HCT116 (cell line): ENCODE measurements around the gene CAB39.

Experiments
- ATF3 ChIP-seq: IDR thresholded peaks from 2 replicates; pipeline ENCODE4 v1.6.1; 2012
- CEBPB ChIP-seq: IDR thresholded peaks from 2 replicates; pipeline ENCODE4 v1.6.1; 2012; ENCODE audit warnings: low read depth
- ELF1 ChIP-seq: IDR thresholded peaks from 2 replicates; pipeline ENCODE4 v1.6.1; 2012; ENCODE audit warnings: low read depth, borderline replicate concordance
- EZH2 ChIP-seq: fragments of 200-600 bp; sonication (generic); IDR thresholded peaks from 2 replicates; pipeline ENCODE4 v1.6.1; 2017; ENCODE audit warnings: antibody characterized with exemption, mixed run types
- EZH2phosphoT487 ChIP-seq: fragments of 200-600 bp; IDR thresholded peaks from 2 replicates; pipeline ENCODE4 v1.6.1; 2018; ENCODE audit warnings: antibody characterized with exemption, borderline replicate concordance
- FOSL1 ChIP-seq: IDR thresholded peaks from 2 replicates; pipeline ENCODE4 v1.6.1; 2012; ENCODE audit warnings: low read depth
- POLR2A ChIP-seq: IDR thresholded peaks from 2 replicates; pipeline ENCODE4 v1.7.0; 2011; ENCODE audit warnings: borderline replicate concordance; ENCODE audit not compliant: insufficient read depth, insufficient read length; ENCODE audit errors: extremely low read depth
- POLR2AphosphoS5 ChIP-seq: IDR thresholded peaks from 2 replicates; pipeline ENCODE4 v1.6.1; 2011; ENCODE audit warnings: mild to moderate bottlenecking, low read depth, low read length, moderate library complexity
- RAD21 ChIP-seq: IDR thresholded peaks from 2 replicates; pipeline ENCODE4 v1.6.1; 2012; ENCODE audit warnings: low read depth, mild to moderate bottlenecking
- SP1 ChIP-seq: IDR thresholded peaks from 2 replicates; pipeline ENCODE4 v1.6.1; 2012; ENCODE audit warnings: low read depth
- TCF7L2 ChIP-seq: IDR thresholded peaks from 2 replicates; pipeline ENCODE4 v1.7.0; 2011; ENCODE audit warnings: borderline replicate concordance, inconsistent platforms; ENCODE audit not compliant: insufficient read depth, insufficient read length; ENCODE audit errors: extremely low read depth
- ZNF274 ChIP-seq: fragments of 200-500 bp; sonication (Bioruptor generic); IDR thresholded peaks from 2 replicates; pipeline ENCODE4 v1.6.1; 2014; ENCODE audit warnings: mild to moderate bottlenecking, low read depth, low read length, inconsistent platforms
- TF ChIP-seq, protein P1 (sequence below), 3 experiments: fragments of 200-600 bp in 1 of 3; sonication (generic) in 1 of 3; IDR thresholded peaks in 2 of 3; conservative IDR thresholded peaks in 1 of 3; 2 replicates each; pipeline ENCODE4 v1.5.1; 2012 to 2017; ENCODE audit warnings: low read depth in 2 of 3, low read length in 2 of 3, antibody characterized with exemption in 1 of 3, borderline replicate concordance in 1 of 3, control low read depth in 1 of 3, mild to moderate bottlenecking in 1 of 3, mixed read lengths in 1 of 3, mixed run types in 1 of 3, moderate library complexity in 1 of 3; ENCODE audit not compliant: insufficient read depth in 1 of 3
- TF ChIP-seq, protein P2 (sequence below): IDR thresholded peaks from 2 replicates; pipeline ENCODE4 v1.6.1; 2012

DNA sequence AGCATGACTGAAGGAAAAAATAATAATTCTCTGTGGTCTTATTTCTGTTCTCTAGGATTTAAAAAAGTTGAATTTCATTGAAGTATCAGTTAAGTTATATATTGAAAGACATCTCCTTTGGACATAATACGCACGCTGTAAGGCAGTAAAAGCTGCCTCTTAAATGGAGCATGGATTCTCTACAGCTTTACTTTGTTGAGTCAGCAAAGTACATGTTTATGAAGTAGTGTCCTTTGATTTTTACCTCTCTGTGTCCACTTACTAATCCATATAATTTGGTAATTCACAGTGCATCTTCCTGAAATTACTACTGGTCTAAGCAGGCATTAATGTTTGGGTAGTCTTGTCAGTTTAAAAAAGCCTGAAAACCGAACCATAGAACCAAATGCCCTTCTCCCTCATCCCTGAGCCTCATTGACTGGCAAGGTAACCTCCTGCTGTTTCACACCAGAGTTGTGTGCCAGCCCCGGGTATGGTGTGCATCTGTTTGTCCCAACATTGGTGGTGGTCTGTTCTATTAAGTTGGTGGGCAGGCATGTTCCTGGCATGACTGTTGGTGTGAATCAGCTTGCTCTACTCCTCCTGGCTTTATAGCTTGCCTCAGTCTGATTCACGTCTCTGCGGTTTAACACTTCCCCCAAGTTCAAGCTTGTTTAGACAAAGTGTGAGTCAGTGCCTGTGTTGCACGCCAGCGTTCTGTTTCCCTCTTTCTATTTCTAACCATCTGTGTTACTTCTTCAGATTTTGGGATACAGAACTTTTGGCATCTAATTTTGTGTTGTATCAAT, 81.1 kb downstream of the CAB39 start:
- TF ChIP-seq, protein P1, sequence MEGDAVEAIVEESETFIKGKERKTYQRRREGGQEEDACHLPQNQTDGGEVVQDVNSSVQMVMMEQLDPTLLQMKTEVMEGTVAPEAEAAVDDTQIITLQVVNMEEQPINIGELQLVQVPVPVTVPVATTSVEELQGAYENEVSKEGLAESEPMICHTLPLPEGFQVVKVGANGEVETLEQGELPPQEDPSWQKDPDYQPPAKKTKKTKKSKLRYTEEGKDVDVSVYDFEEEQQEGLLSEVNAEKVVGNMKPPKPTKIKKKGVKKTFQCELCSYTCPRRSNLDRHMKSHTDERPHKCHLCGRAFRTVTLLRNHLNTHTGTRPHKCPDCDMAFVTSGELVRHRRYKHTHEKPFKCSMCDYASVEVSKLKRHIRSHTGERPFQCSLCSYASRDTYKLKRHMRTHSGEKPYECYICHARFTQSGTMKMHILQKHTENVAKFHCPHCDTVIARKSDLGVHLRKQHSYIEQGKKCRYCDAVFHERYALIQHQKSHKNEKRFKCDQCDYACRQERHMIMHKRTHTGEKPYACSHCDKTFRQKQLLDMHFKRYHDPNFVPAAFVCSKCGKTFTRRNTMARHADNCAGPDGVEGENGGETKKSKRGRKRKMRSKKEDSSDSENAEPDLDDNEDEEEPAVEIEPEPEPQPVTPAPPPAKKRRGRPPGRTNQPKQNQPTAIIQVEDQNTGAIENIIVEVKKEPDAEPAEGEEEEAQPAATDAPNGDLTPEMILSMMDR (IDR thresholded peaks at IDR 0.05 in 2 of 3, conservative IDR thresholded peaks at IDR 0.05 in 1 of 3; ENCODE audit: borderline replicate concordance in 1 of 3, insufficient read depth in 1 of 3, low read depth in 2 of 3, low read length in 2 of 3) = no peak
- TF ChIP-seq EZH2 (no peak), POLR2AphosphoS5 (peak; percentile 72), RAD21 (0 out of 2 replicates have a peak, but pooled peaks have one; percentile 33), FOSL1 (peak; percentile 99), ELF1 (no peak), SP1 (peak; percentile 98), EZH2phosphoT487 (no peak), CEBPB (peak; percentile 89), POLR2A (no peak), TCF7L2 (no peak), ZNF274 (no peak), ATF3 (no peak; the same call in 1 of the 2 replicates)
- TF ChIP-seq, protein P2, sequence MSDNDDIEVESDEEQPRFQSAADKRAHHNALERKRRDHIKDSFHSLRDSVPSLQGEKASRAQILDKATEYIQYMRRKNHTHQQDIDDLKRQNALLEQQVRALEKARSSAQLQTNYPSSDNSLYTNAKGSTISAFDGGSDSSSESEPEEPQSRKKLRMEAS = peak; percentile 83
